MCF 10A (cell line): ENCODE results near the gene ADAD2. TPM values are rescaled to one million over a fixed set of nuclear protein-coding genes. Genes with fewer than 3 reads are reported as not detected.

Experiments used
- BruUV-seq: library from RNA; stranded (reverse); fragments of 400-500 nt; replicated peaks from 2 replicates; lab custom pipeline; 2021; lab: Mats Ljungman, UMichigan
- CTCF ChIA-PET: fragments of 300-600 bp; sonication (Branson Sonifier 250); formaldehyde crosslinking; extraction: SDS; loops from one replicate; lab custom pipeline; 2021; ENCODE audit warnings: antibody characterized with exemption, inconsistent platforms; lab: Yijun Ruan, JAX
- POLR2A ChIA-PET: fragments of 300-600, 350-650 bp; sonication (Branson Sonifier 250); formaldehyde crosslinking; extraction: SDS; loops from one replicate; lab custom pipeline; 2020; ENCODE audit warnings: antibody characterized with exemption, inconsistent platforms; lab: Yijun Ruan, JAX
- DNase-seq: peaks from one replicate; pipeline ENCODE4 v3.0.0-alpha.2; 2018; ENCODE audit not compliant: unreplicated experiment
- H3K27ac Mint-ChIP-seq: one replicate; pipeline ENCODE4 v1.8.0; 2022; ENCODE audit warnings: mild to moderate bottlenecking, low read depth, mixed read lengths; ENCODE audit not compliant: unreplicated experiment
- H3K27me3 Mint-ChIP-seq: one replicate; pipeline ENCODE4 v1.8.0; 2022; ENCODE audit warnings: mixed read lengths; ENCODE audit not compliant: insufficient read depth, unreplicated experiment
- H3K36me3 Mint-ChIP-seq: one replicate; pipeline ENCODE4 v1.8.0; 2022; ENCODE audit warnings: mild to moderate bottlenecking, moderate library complexity, mixed read lengths; ENCODE audit not compliant: insufficient read depth, unreplicated experiment
- H3K4me1 Mint-ChIP-seq: one replicate; pipeline ENCODE4 v1.8.0; 2022; ENCODE audit warnings: mixed read lengths; ENCODE audit not compliant: insufficient read depth, unreplicated experiment
- H3K4me3 Mint-ChIP-seq: one replicate; pipeline ENCODE4 v1.8.0; 2022; ENCODE audit warnings: mild to moderate bottlenecking, moderate library complexity, mixed read lengths; ENCODE audit not compliant: unreplicated experiment
- H3K9me3 Mint-ChIP-seq: one replicate; pipeline ENCODE4 v1.8.0; 2022; ENCODE audit warnings: mixed read lengths; ENCODE audit not compliant: unreplicated experiment
- intact Hi-C: fragments of 100-400 bp; cut with micrococcal nuclease; formaldehyde crosslinking; loops from 2 replicates; pipeline ENCODE4 v1.14.1; 2022
- total RNA-seq: library from RNA; stranded (reverse); gene quantifications from 2 replicates; pipeline ENCODE4 v1.2.3, GENCODE V29; 2022
- TF ChIP-seq, protein P1 (sequence below): fragments of 200-600 bp; IDR thresholded peaks from one replicate; pipeline ENCODE4 v1.8.0; 2022; ENCODE audit warnings: antibody characterized with exemption, mild to moderate bottlenecking; ENCODE audit not compliant: unreplicated experiment

Gene ADAD2
- total RNA-seq, 1 experiment from 2014 or later, result not detected

- intact Hi-C loops, result no loop called here
These were observed 36.6 kb downstream of the ADAD2 start for GRCh38 chr16:84227548-84227947.

DNA sequence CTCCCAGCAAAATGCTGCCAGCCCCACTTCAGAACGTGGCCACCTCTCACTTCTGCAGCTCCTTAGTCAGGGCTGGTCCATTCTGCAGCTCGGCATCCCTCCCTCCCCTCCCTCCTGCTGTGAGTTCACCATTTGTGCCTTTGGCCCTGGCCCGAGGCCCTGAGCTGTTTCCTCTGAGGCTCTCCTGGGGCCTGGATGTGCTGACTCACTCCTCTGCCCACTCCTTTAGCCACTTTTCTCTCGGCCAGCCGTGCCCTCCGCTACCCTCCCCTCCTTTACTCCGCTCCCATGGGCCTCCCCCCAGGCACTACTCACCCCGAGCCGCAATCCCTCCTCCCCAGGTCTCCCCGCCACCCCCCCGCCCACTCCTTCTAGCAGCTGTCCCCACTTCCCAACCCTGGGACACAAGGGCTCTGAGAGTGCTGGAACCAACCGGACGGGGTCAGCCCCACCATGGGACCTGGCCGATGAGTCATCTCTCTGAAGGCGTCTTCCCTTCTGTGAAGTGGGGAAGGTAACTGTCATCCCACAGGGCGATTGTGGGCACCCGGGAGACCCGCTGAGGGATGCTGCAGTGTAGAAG, 37.4 kb downstream of the ADAD2 start:
- DNase-seq, result peak; percentile 88
- Mint-ChIP-seq H3K27me3 (peaks cover 29% of the 10 kb centered on the region), H3K9me3 (no peaks in the 10 kb centered on the region), H3K27ac (no peak overlapping the region), H3K4me1 (no peaks in the 10 kb centered on the region), H3K36me3 (no peaks in the 10 kb centered on the region), H3K4me3 (no peak overlapping the region)
- CTCF ChIA-PET, result interaction anchor here (0.6 to 1.0 kb wide), 2 partner anchors 36 to 42 kb away, joined by 3 read pairs; partner anchors contain the start of gene TAF1C
- no TSS peak for BruUV-seq
- TF ChIP-seq, protein P1, sequence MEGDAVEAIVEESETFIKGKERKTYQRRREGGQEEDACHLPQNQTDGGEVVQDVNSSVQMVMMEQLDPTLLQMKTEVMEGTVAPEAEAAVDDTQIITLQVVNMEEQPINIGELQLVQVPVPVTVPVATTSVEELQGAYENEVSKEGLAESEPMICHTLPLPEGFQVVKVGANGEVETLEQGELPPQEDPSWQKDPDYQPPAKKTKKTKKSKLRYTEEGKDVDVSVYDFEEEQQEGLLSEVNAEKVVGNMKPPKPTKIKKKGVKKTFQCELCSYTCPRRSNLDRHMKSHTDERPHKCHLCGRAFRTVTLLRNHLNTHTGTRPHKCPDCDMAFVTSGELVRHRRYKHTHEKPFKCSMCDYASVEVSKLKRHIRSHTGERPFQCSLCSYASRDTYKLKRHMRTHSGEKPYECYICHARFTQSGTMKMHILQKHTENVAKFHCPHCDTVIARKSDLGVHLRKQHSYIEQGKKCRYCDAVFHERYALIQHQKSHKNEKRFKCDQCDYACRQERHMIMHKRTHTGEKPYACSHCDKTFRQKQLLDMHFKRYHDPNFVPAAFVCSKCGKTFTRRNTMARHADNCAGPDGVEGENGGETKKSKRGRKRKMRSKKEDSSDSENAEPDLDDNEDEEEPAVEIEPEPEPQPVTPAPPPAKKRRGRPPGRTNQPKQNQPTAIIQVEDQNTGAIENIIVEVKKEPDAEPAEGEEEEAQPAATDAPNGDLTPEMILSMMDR, result no peak
- POLR2A ChIA-PET, result no interaction called here
- intact Hi-C loops, result no loop called here

More at GRCh38 chr16:84227548-84227947, 36.6 kb downstream of the ADAD2 start:
- Mint-ChIP-seq H3K27me3 (peaks cover 21% of the 10 kb centered on the region), H3K4me1 (no peaks in the 10 kb centered on the region), H3K36me3 (no peaks in the 10 kb centered on the region), H3K9me3 (no peaks in the 10 kb centered on the region), H3K27ac (no peak overlapping the region), H3K4me3 (no peak overlapping the region)
- TF ChIP-seq, protein P1, result no peak
- POLR2A ChIA-PET, result interaction anchor here (0.9 kb wide), 1 partner anchor 41 kb away, joined by 3 read pairs; the partner anchor contains the start of gene TAF1C
- no peak for DNase-seq
- CTCF ChIA-PET, result interaction anchor here (1.0 kb wide), 1 partner anchor 41 kb away, joined by 3 read pairs; the partner anchor contains the start of gene TAF1C
- no TSS peak for BruUV-seq

GRCh38 chr16:84229471-84229870, 38.5 kb downstream of the ADAD2 start:
- ChIA-PET POLR2A (no interaction called here), CTCF (interaction anchor here (0.7 to 1.2 kb wide), 4 partner anchors 13 to 145 kb away, joined by 3 to 5 read pairs (median 4); no protein-coding TSS in a partner anchor)
- Mint-ChIP-seq H3K27me3 (peaks cover 39% of the 10 kb centered on the region), H3K36me3 (no peaks in the 10 kb centered on the region), H3K9me3 (no peaks in the 10 kb centered on the region), H3K4me1 (no peaks in the 10 kb centered on the region), H3K4me3 (no peak overlapping the region), H3K27ac (no peak overlapping the region)
- TF ChIP-seq, protein P1, result no peak
- DNase-seq, result no peak
- intact Hi-C loops, result no loop called here
- no TSS peak for BruUV-seq

GRCh38 chr16:84232060-84232459, 41.1 kb downstream of the ADAD2 start:
- Mint-ChIP-seq H3K9me3 (no peaks in the 10 kb centered on the region), H3K27me3 (peaks cover 61% of the 10 kb centered on the region), H3K4me3 (no peak overlapping the region), H3K27ac (no peak overlapping the region), H3K4me1 (no peaks in the 10 kb centered on the region), H3K36me3 (no peaks in the 10 kb centered on the region)
- TF ChIP-seq, protein P1, result no peak
- BruUV-seq, result no TSS peak
- ChIA-PET POLR2A (no interaction called here), CTCF (interaction anchor here (0.6 kb wide), 3 partner anchors 58 to 215 kb away, joined by 3 read pairs; no protein-coding TSS in a partner anchor)
- DNase-seq, result no peak
- intact Hi-C loops, result no loop called here
